GM19099 (cell line): Measurements from ENCODE around the gene TSSK2.

Source experiments
- POLR2A ChIP-seq: IDR thresholded peaks from 3 replicates; pipeline ENCODE4 v1.6.1; 2011; ENCODE audit warnings: low read depth; ENCODE audit not compliant: insufficient read length; ENCODE audit errors: extremely low read depth

TSSK2 gene

GRCh38 chr22:19130959-19131684, at the start of gene TSSK2:
Gene TSSK2 (plus strand): TSS chr22:19131308. CDS start chr22:19131400, 92 bp downstream.
- no peak for TF ChIP-seq POLR2A

GRCh38 chr22:19081351-19081750, 49.8 kb upstream of the TSSK2 start:
- TF ChIP-seq POLR2A, result no peak

- no peak for TF ChIP-seq POLR2A
Measured at GRCh38 chr22:19082101-19082500, 49.0 kb upstream of the TSSK2 start.

GRCh38 chr22:19082793-19083192, 48.3 kb upstream of the TSSK2 start:
- no peak for TF ChIP-seq POLR2A

DNA sequence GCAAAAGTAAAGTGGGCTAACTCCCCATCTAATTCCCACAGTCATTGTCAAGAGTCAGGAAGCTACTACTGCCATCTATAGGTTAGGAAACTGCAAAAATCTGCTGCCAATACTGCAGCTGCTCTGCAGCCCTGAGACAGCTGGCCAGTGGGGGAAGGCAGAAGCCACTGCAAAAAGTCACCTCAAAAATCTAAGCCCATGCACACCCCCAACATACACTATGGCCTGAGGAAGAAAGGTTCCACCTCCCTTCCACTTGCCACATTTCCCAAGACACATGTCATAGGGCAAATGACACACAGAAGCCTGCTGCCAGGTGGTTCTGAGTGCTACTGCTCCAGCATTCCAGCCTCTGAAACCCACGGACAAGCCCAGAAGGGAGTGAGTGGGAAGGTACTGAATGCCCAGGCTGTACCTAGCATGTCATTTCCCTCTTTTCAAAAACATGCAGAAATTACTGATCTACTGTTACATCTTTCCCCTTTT, 45.8 kb upstream of the TSSK2 start:
- TF ChIP-seq POLR2A, result no peak

GRCh38 chr22:19086417-19086816, 44.7 kb upstream of the TSSK2 start:
- no peak for TF ChIP-seq POLR2A

- TF ChIP-seq POLR2A, result no peak
Measured at GRCh38 chr22:19086896-19087295, 44.2 kb upstream of the TSSK2 start.

DNA sequence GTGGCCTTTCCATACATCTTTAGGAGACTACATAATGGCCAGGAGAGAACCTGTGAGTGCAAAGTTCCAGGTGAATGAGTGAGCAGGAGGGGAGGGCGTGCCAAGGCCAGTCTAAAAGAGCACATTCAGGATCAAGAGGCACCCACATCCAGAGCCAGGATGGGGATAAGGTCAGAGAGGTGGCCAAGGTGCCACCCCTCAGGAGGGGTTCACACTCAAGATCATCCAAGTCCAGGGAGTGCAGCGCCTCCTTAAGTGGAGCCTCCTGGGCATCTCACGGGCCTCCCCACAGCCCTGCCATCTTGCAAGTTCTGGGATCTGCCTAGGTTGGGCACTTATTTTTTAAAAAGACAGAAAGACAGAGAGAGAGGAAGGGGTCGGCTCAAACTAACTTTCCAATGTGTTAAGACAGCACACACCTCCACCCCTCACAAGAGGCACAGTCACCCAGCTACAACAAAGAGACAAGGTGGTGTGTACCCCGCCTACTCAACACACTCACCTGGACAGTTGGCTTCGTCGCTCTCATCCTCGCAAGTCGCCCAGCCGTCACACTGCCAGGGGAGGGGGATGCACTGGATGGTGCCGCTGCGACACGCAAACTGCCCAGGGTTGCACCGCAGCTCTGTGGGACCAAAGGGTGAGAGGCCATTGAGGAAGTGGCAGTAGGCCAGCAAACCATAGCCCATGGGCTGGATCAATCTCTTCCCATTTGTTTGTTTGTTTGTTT, 42.1 kb upstream of the TSSK2 start:
- no peak for TF ChIP-seq POLR2A

GRCh38 chr22:19090183-19090582, 40.9 kb upstream of the TSSK2 start:
- no peak for TF ChIP-seq POLR2A

DNA sequence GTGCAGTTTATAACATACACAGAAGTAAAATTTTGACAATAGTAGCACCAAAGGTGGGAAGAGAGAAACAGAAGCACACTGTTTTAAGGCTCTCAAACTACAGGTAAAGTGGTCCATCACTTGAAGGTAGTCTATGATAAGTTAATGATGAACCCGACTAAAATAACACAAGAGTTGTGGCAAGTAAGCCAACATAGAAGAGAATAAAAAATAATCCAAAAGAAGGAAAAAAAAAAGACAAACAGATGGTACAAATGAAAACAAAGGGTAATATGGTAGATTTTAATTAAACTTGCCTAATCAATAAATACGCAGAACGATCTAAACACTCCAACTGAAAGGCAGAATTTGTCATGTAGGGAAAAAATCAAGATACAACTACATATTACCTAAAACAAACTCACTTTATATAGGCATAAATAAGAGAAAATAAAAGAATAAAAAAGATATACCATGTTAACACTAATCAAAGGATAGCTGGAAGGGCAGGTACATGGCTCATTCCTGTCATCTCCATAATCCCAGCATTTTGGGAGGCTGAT, 40.5 kb upstream of the TSSK2 start:
- TF ChIP-seq POLR2A, result no peak

DNA sequence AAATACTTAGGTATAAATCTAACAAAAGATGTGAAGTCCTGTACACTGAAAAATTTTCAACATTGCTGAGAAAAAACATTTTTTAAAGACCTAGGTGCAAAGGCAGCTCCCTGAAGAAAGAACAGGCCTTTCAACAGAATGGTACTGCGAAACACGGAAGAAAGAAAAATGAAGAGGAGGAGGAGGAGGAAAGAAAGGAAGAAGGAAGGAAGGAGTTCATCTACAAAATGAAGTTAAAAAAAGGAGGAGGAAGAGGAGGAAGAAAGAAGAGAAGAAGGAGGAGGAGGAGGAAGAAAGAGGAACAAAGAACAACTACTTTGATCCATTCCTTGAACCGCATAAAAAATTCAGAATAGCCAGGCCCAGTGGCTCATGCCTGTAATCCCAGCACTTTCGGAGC, 38.4 kb upstream of the TSSK2 start:
- TF ChIP-seq POLR2A, result no peak

- no peak for TF ChIP-seq POLR2A
Measured at GRCh38 chr22:19094393-19094997, 36.6 kb upstream of the TSSK2 start.

GRCh38 chr22:19096555-19096954, 34.6 kb upstream of the TSSK2 start:
- TF ChIP-seq POLR2A, result no peak

DNA sequence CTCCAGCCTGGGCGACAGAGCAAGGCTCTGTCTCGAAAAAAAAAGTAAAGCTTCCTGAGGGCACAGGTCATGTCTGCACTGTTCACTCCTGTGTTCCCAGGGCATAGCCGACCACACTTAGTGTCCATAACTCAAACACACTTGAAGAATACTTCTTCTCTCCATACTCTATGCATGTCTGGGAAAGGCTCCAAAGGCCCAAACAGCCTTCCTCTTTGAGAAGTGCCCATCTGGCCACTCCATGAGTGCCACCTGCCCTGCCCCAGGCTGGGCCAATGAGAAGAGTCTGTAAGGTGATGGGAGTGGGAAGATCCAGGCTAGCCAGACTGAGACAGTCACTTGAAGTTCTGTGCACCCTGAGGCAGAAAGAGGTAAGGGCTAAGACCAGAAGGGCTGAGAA, 33.6 kb upstream of the TSSK2 start:
- no peak for TF ChIP-seq POLR2A

DNA sequence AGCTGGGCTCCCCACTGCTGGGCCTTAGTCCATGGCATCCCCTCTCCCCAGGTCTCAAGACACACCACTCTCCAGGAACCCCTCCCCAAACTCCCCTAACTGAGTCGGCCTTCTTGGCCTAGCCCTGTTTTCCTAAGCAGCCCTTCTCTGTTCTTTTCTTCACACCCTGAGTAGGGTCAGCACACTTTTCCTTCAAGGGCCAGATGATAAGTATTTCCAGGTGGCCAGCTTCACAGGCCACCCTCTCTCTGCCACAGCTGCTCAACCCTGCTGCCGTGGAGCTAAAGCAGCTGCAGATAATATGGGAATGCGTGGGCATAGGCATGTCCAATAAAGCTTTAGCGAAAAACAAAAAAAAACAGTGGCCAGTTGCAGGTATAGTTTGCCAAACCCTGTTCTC, 33.0 kb upstream of the TSSK2 start:
- TF ChIP-seq POLR2A, result no peak
